HepG2 (cell line): ENCODE data around the gene GMCL2. TPM values are rescaled to one million over a fixed set of nuclear protein-coding genes. Genes with fewer than 3 reads are reported as not detected.

Experiments used
- ATAC-seq: fragments of 200-7000 bp; cut with Tn5 transposase; 3 replicates; pipeline ENCODE4 v1.9.1; 2020; ENCODE audit warnings: mild to moderate bottlenecking, moderate library complexity
- BruUV-seq: library from RNA; stranded (reverse); fragments of 400-500 nt; replicated peaks from 2 replicates; lab custom pipeline; 2021; lab: Mats Ljungman, UMichigan
- CTCF ChIA-PET: fragments of 300-600 bp; formaldehyde crosslinking; extraction: SDS; loops from one replicate; lab custom pipeline; 2021; ENCODE audit warnings: low total read pairs, inconsistent platforms, low intra/inter-chr PET ratio; lab: Yijun Ruan, JAX
- POLR2A ChIA-PET: fragments of 350-600 bp; sonication (Branson Sonifier 250); formaldehyde crosslinking; loops from one replicate; lab custom pipeline; 2020; ENCODE audit warnings: antibody characterized with exemption, inconsistent platforms; lab: Yijun Ruan, JAX
- DNase-seq: peaks from one replicate; pipeline ENCODE4 v3.0.0-alpha.2; 2015; ENCODE audit warnings: low spot score
- FAIRE-seq: peaks from 3 replicates; lab custom pipeline; 2011; peaks lifted over from hg19 to GRCh38; lab: Jason Lieb, UNC
- H2AFZ ChIP-seq: one replicate; pipeline ENCODE4 v1.6.1; 2011; ENCODE audit warnings: low read length, inconsistent platforms
- H3K27ac ChIP-seq: fragments of 300-600 bp; 3 replicates; pipeline ENCODE4 v1.8.0; 2011; ENCODE audit warnings: mixed run types, mild to moderate bottlenecking, mixed read lengths, low read length, inconsistent platforms; ENCODE audit not compliant: insufficient read depth; ENCODE audit errors: extremely low read length
- H3K27me3 ChIP-seq, 2 experiments: fragments of 200-600 bp in 1 of 2; 2 replicates in 1 of 2; 3 replicates in 1 of 2; pipeline versions ENCODE4 v1.6.0 to v1.8.0; 2011; ENCODE audit warnings: low read length in 2 of 2, mild to moderate bottlenecking in 2 of 2, moderate library complexity in 2 of 2, inconsistent platforms in 1 of 2; ENCODE audit not compliant: insufficient read depth in 2 of 2, control insufficient read depth in 1 of 2
- H3K36me3 ChIP-seq, 2 experiments: fragments of 200-600 bp in 1 of 2; replicated peaks in 1 of 2; 2 replicates in 1 of 2; 3 replicates in 1 of 2; pipeline versions ENCODE4 v1.5.1 to v1.8.0; 2011; ENCODE audit warnings: low read length in 2 of 2, inconsistent platforms in 1 of 2; ENCODE audit not compliant: insufficient read depth in 2 of 2, control insufficient read depth in 1 of 2
- H3K4me1 ChIP-seq: 2 replicates; pipeline ENCODE4 v1.5.1; 2012; ENCODE audit warnings: low read length, inconsistent platforms; ENCODE audit not compliant: insufficient read depth
- H3K4me2 ChIP-seq: 2 replicates; pipeline ENCODE4 v1.6.0; 2011; ENCODE audit warnings: low read depth, low read length, inconsistent platforms
- H3K4me3 ChIP-seq, 3 experiments: fragments of 200-600 bp in 1 of 3; sonication (generic), shearing (Covaris generic) in 1 of 3; replicated peaks in 1 of 3; 2 replicates each; pipeline ENCODE4 v1.5.1; 2011 to 2016; ENCODE audit warnings: low read length in 3 of 3, inconsistent platforms in 2 of 3, low read depth in 2 of 3, mild to moderate bottlenecking in 2 of 3, control low read depth in 1 of 3, mixed read lengths in 1 of 3; ENCODE audit not compliant: insufficient read depth in 1 of 3
- H3K79me2 ChIP-seq: one replicate; pipeline ENCODE4 v1.6.1; 2011; ENCODE audit warnings: low read length, inconsistent platforms; ENCODE audit not compliant: insufficient read depth
- H3K9ac ChIP-seq: 2 replicates; pipeline ENCODE4 v1.6.0; 2011; ENCODE audit warnings: mild to moderate bottlenecking, low read depth, low read length, inconsistent platforms; ENCODE audit not compliant: insufficient read depth
- H3K9me3 ChIP-seq: 2 replicates; pipeline ENCODE4 v1.5.1; 2012; ENCODE audit warnings: mild to moderate bottlenecking, low read length
- H4K20me1 ChIP-seq: 2 replicates; pipeline ENCODE4 v1.6.0; 2011; ENCODE audit warnings: inconsistent platforms, mild to moderate bottlenecking, low read length, moderate library complexity; ENCODE audit not compliant: insufficient read depth
- AGO2 ChIP-seq: fragments of 200-400 bp; formaldehyde crosslinking; optimal IDR thresholded peaks from 2 replicates; pipeline ENCODE3; 2017; ENCODE audit warnings: mild to moderate bottlenecking, low read depth, low read length, moderate library complexity
- MBD4 ChIP-seq: IDR thresholded peaks from 2 replicates; pipeline ENCODE4 v1.6.1; 2012; ENCODE audit warnings: low read length, inconsistent platforms, borderline replicate concordance
- MEIS1 ChIP-seq: sonication (generic); formaldehyde crosslinking; IDR thresholded peaks from 2 replicates; pipeline ENCODE4 v1.9.0; 2021; ENCODE audit warnings: mild to moderate bottlenecking, missing genetic modification reagents, moderate library complexity, borderline replicate concordance
- ZBTB38 ChIP-seq: sonication (generic); formaldehyde crosslinking; IDR thresholded peaks from 2 replicates; pipeline ENCODE4 v1.5.1; 2020; ENCODE audit warnings: mild to moderate bottlenecking, missing genetic modification reagents
- ZC3H13 ChIP-seq: sonication (generic); formaldehyde crosslinking; IDR thresholded peaks from 2 replicates; pipeline ENCODE4 v1.8.1; 2023; ENCODE audit warnings: mild to moderate bottlenecking, missing genetic modification reagents, moderate library complexity
- ZNF354B ChIP-seq: sonication (generic); formaldehyde crosslinking; IDR thresholded peaks from 2 replicates; pipeline ENCODE4 v1.8.0; 2022; ENCODE audit warnings: mild to moderate bottlenecking, missing genetic modification reagents
- ZNF496 ChIP-seq: sonication (generic); formaldehyde crosslinking; IDR thresholded peaks from 2 replicates; pipeline ENCODE4 v1.8.1; 2023; ENCODE audit warnings: mild to moderate bottlenecking, moderate library complexity, missing genetic modification reagents; ENCODE audit not compliant: insufficient replicate concordance
- ZNF557 ChIP-seq: sonication (generic); formaldehyde crosslinking; IDR thresholded peaks from 2 replicates; pipeline ENCODE4 v1.4.0; 2020; ENCODE audit warnings: missing genetic modification reagents
- WGBS: methylation state at CpG from one replicate; pipeline ENCODE4 v1.1.6; 2017; ENCODE audit warnings: low lambda C conversion rate; 5-methylcytosine and 5-hydroxymethylcytosine counted together
- in situ Hi-C: cut with HindIII; loops from 2 replicates; pipeline ENCODE4 v1.10.0; 2017; ENCODE audit warnings: low pct_unique_long_range_greater_than_20kb; ENCODE audit not compliant: extremely low pct_ligation_motif_present
- intact Hi-C: fragments of 100-400 bp; cut with micrococcal nuclease; formaldehyde crosslinking; loops from one replicate; pipeline ENCODE4 v1.10.0; 2022; ENCODE audit not compliant: unreplicated experiment
- polyA plus RNA-seq, 8 experiments: library from polyadenylated mRNA; depleted of rRNA in 3 of 8; stranded (reverse) in 7 of 8; unstranded in 1 of 8; fragments of >200 nt; fragmentation: Illumina TruSeq in 4 of 8; extraction: Trizol in 4 of 8; gene quantifications; 2 replicates each; pipeline versions ENCODE4 v1.2.1 to v1.2.3, GENCODE V29; 2011 to 2016; ENCODE audit warnings: low read depth in 4 of 8, missing spikeins in 1 of 8, mixed read lengths in 1 of 8; ENCODE audit not compliant: insufficient read depth in 1 of 8
- total RNA-seq, 5 experiments: library from RNA; depleted of rRNA; stranded (reverse); fragments of >200 nt; fragmentation: Illumina TruSeq; extraction: Trizol; gene quantifications; 2 replicates each; pipeline ENCODE4 v1.2.3, GENCODE V29; 2016; ENCODE audit warnings: low read depth in 1 of 5
- TF ChIP-seq, protein P1 (sequence below): sonication (generic); formaldehyde crosslinking; IDR thresholded peaks from 2 replicates; pipeline ENCODE4 v1.5.0; 2020; ENCODE audit warnings: mild to moderate bottlenecking, missing genetic modification reagents
- TF ChIP-seq, protein P2 (sequence below): sonication (generic); formaldehyde crosslinking; IDR thresholded peaks from 2 replicates; pipeline ENCODE4 v1.4.0; 2020; ENCODE audit warnings: mild to moderate bottlenecking, missing genetic modification reagents

The GMCL2 gene
- total and polyA plus RNA-seq, 2 of the 13 experiments (the other 11 are each of a cell fraction or from before 2014, with no cell fraction given), result 0.03 TPM; not detected in 1

DNA sequence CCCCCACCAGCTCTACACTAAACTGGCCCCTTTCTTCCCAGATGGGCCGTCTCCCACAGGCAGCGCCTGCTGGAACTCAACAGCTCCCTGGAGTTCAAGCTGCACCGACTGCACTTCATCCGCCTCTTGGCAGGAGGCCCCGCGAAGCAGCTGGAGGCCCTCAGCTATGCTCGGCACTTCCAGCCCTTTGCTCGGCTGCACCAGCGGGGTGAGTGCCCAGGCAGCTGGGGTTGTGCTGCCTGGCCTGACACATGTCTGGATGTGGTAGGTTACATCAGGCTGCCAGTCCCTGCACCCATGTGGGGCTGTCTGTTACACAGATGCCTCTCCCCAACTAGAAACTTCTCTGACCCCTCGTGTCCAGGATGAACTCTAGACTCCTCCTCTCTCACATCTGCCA, 43.3 kb downstream of the GMCL2 start:
- Histone ChIP-seq H3K27ac (no peak overlapping the region), H3K36me3 (peaks cover 27 to 52% of the 10 kb centered on the region in 2 experiments), H3K4me3 (no peak overlapping the region), H3K79me2 (no peaks in the 10 kb centered on the region), H4K20me1 (peaks cover 3% of the 10 kb centered on the region; the same call in 1 of the 2 replicates), H3K27me3 (no peaks in the 10 kb centered on the region), H3K4me2 (no peak overlapping the region), H3K9me3 (no peaks in the 10 kb centered on the region), H2AFZ (no peak overlapping the region), H3K9ac (no peak overlapping the region), H3K4me1 (no peaks in the 10 kb centered on the region)
- CTCF ChIA-PET, result interaction anchor here (2.8 kb wide), 1 partner anchor 68 kb away, joined by 38 read pairs; no protein-coding TSS in a partner anchor
- no peak for FAIRE-seq
- intact Hi-C loops (no loop called here), in situ Hi-C loops (no loop called here)
- ATAC-seq, result no peak
- 95% methylated on average over 8 of the region's 10 CpGs for WGBS
- no peak for TF ChIP-seq ZNF496 (CRISPR knock-in tag)
- TF ChIP-seq ZNF354B (CRISPR knock-in tag), result no peak
- no peak for TF ChIP-seq MEIS1 (CRISPR knock-in tag)
- peak; percentile 51 for TF ChIP-seq AGO2
- DNase-seq, result no peak
- BruUV-seq, result no TSS peak
- POLR2A ChIA-PET, result no interaction called here

DNA sequence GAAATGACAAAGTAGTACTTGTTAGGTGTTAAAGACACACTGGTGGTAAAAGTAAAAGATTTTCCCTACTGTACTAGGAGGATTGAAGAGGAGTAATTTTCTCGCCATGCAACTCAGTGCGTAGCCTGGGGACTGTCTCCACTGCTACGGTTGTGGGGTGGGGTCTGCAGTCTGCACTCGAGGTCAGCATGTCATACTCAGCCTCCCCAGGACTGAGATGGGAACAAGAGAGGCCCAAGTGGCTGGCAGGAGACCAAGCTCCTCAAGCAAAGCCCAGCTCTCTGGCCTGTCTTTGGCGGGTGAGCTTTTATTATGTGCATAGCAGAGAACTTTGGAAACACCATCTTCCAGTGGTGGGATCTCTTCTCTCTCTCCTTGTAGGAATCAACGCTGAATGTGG, 43.9 kb downstream of the GMCL2 start:
- H3K36me3 ChIP-seq, result peaks cover 23 to 48% of the 10 kb centered on the region in 2 experiments

More for the DNA sequence above, 43.9 kb downstream of the GMCL2 start:
- CTCF ChIA-PET, result no interaction called here
- H3K4me2 ChIP-seq, result no peak overlapping the region
- no peaks in the 10 kb centered on the region for H3K27me3 ChIP-seq
- 97% methylated on average over 5 of the region's 6 CpGs for WGBS
- no peak overlapping the region for H3K4me3 ChIP-seq
- H3K79me2 ChIP-seq, result no peaks in the 10 kb centered on the region
- H3K4me1 ChIP-seq, result no peaks in the 10 kb centered on the region
- intact Hi-C loops, result no loop called here
- peaks cover 3% of the 10 kb centered on the region; the same call in 1 of the 2 replicates for H4K20me1 ChIP-seq
- BruUV-seq, result no TSS peak
- no peaks in the 10 kb centered on the region for H3K9me3 ChIP-seq
- no peak for FAIRE-seq
- no peak overlapping the region for H2AFZ ChIP-seq
- TF ChIP-seq, protein P1, sequence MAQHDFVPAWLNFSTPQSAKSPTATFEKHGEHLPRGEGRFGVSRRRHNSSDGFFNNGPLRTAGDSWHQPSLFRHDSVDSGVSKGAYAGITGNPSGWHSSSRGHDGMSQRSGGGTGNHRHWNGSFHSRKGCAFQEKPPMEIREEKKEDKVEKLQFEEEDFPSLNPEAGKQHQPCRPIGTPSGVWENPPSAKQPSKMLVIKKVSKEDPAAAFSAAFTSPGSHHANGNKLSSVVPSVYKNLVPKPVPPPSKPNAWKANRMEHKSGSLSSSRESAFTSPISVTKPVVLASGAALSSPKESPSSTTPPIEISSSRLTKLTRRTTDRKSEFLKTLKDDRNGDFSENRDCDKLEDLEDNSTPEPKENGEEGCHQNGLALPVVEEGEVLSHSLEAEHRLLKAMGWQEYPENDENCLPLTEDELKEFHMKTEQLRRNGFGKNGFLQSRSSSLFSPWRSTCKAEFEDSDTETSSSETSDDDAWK (CRISPR knock-in tag), result no peak
- TF ChIP-seq ZBTB38 (CRISPR knock-in tag) (no peak), MBD4 (no peak), ZC3H13 (no peak), ZNF557 (CRISPR knock-in tag) (no peak)
- TF ChIP-seq, protein P2, sequence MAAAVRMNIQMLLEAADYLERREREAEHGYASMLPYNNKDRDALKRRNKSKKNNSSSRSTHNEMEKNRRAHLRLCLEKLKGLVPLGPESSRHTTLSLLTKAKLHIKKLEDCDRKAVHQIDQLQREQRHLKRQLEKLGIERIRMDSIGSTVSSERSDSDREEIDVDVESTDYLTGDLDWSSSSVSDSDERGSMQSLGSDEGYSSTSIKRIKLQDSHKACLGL (CRISPR knock-in tag), result no peak
- TF ChIP-seq, all 625 proteins: peak for 0
- POLR2A ChIA-PET, result no interaction called here
- H3K9ac ChIP-seq, result no peak overlapping the region
- no peak for DNase-seq
- no peak for ATAC-seq
- in situ Hi-C loops, result no loop called here
- H3K27ac ChIP-seq, result no peak overlapping the region
